ENCODE measurements around the gene UVRAG.
"Not testable (repeated sequence)": the region's sequence is repeated elsewhere in the genome, so short reads cannot be mapped to it uniquely, and the experiment has no call there.

Gene UVRAG

DNA sequence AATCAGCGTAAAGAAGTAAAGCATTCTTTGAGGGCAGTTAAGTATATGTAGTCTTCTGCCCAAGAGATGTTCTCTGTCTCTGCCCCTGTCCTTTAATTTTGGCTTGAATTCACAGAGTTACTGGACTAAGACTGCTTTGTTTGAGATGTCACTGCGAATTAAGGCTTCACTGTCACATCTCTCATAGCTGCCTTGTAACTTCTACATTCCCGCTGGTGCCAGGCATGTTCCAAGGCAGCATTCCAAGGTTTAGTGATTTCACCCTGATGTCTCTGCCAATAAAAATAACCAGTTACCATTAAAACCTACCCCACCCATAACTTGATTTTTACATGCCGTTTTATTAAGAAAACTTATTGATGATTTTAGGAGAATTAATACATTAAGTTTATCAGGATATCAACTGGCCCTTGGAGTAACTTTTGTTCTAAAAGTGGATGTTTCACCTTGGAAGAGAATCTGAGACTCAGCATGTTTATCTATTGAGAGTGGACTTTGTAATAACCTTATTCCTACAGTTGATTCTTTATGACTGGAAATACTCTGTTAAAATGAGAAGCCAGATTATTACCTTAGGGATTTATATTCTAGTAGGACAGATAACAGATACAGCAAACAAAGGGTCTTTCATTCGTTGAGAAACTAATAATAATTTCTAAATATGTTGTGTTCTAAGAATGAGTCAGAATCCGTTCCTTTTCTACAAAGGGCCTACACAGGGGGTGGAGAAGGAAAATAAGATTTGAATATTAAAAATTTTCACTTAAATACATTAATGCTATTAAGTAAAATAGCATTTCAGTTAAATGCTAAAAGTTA lies 110.2 kb downstream of the UVRAG start:
- no peak for DNase-seq (ENCODE audit: low spot score)

DNA sequence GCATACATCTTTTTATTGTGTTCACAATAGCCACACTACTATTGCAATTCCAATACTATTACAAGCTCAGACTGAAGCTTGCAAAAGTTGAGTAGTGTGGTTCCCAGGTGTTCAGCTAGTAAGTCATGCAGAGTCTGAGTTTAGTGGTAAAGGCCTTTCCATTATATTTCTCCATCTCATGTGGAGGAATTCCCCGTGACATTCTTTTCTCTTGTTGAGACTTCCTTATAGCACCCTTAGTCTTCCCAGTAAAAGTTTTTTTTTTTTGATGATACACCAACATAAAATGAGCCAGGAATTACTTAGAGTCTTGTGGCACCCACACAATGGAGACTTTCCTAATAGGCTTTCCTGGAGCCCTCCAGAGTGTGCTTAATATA lies 110.8 kb downstream of the UVRAG start:
- no peak for DNase-seq (ENCODE audit: low spot score)

DNA sequence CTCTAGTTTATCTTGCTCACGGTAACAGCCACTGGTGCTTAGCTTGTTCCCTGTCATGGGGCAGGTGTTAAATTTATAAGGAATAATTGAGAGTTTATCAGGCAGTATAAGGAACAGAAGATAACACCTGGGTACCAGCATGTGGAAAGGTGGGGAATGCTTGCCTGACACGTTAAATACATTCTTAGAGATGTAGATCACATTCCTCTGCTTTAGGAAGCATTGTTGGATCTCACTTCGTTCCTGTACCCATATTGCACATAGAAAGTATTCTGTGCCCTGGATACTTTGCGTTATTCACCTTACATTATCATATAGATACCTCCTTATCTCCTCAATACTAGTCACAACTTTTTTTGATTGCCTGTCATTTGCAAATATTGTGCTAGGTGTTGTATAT lies 114.7 kb downstream of the UVRAG start:
- no peak for DNase-seq (ENCODE audit: low spot score)

DNA sequence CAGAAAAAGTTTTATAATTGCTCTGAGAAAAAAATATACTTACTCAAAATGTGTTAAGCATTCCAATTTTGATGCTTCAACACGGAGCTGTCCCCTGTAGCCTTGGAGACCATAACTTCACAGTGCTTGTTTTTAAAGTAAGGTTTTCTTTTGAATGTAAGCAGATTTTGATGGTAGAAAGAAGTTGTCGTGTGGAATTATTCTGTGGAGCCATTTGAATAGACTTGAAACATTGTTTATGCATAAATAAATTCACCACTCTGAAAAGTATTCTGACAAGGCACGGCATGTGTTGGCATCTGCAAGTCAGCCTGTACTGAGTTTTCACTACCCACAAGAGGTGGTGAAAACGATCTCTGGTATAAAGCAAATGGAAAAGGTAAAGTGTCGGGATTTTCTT lies 115.5 kb downstream of the UVRAG start:
- DNase-seq (ENCODE audit: low spot score) = no peak

DNA sequence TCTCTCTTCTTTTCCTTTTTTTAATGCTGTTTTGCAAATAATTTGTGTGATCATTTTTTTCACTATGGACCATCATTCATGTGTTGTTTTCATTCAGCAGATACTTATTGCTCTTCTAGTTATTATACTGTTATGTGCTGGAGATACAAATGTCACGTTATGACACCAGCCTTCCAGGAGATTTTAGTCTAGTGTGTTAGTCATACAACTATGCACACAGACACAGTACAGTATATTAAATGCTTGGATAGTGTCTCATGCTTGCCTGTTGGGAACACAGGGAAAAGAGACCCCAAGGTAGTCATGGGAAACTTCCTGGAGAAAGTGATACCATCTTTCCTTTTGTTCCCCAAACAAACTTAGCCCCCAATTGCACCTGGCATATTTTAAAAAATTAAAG lies 116.1 kb downstream of the UVRAG start:
- DNase-seq (ENCODE audit: low spot score) = no peak

DNA sequence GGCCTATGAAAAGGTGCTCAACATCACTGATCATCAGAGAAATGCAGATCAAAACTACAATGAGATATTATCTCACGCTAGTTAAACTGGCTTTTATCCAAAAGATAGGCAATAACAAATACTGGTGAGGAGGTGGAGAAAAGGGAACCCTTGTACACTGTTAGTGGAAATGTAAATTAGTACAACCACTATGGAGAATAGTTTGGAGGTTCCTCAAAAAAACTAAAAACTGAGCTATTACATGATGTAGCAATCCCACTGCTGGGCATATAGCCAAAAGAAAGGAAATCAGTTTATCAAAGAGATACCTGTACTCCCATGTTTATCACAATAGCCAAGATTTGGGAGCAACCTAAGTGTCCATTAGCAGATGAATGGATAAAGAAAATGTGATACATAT lies 118.7 kb downstream of the UVRAG start:
- not testable (repeated sequence) for DNase-seq (ENCODE audit: low spot score)

DNA sequence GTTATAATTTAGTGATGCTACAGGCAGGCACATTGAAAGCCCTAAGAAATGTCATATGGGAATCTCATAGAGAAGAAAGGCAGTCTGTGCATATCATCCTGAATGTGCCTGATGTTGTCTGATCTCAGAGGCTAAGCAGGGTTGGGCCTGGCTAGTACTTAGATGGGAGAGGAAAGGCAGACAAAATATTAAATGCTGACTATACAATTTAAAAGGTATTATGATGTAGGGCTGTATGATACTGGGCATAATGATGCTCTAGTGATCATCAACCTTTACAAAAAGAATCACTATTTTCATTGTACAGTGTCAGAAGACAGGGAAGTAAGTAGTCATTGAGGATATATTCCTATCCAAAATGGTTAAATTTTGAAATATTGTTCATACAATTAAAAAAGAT lies 119.8 kb downstream of the UVRAG start:
- no peak for DNase-seq (ENCODE audit: low spot score)

DNA sequence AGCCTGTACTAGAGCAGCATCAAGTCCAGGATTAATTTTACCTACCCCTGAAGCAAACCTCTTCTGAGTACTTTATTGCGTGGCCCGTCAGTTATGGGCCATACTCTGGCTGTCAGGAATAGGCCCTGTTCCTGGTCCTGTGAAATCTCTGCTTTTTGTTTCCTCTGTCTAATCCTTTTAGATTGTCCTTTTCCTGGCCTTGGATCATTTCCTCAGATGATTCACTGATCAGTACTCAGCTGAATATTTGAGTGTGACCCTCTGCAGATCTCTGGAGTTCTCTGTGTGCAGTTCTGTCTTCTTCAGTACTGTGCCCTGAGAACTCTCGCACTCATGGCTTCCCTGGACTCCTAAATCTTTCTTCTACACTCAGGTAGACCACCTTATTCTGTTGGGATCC lies 123.5 kb downstream of the UVRAG start:
- DNase-seq (ENCODE audit: low spot score) = no peak

DNA sequence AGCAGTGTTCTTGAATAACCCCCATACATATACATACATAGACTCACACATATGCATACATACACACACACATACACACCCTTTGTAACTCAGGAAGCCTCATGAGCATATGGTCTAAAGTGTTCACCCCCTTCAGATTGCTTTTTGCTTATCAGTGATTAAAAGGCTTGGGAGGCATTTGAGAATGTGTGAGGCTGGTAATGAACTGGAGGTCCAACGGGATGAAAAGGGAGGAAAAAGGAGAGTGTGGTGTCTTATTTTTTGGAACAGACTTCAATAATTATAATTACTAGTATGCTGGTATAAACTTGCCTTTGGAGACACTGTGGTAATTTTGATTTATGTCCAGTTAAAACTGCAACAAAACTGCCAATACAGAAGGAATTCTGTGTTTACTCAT lies 124.5 kb downstream of the UVRAG start:
- DNase-seq (ENCODE audit: low spot score) = no peak

DNA sequence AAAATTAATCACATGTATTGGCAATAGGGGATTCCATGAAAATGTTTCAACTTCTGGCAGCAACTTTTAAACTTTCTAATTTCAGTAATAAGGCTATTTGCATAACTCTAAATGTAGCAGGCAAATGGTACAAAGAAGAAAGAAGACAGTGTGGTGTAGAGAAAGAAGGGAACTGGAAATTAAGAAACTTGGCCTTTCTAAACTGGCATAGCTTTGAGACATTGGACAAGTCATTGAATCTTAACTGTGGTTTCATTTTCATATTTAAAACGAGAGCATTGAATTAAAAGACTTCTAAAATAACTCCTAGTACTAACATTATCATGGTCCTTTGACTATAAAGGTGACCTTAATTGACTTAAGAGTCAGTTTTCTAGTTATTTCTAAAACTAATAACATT lies 125.0 kb downstream of the UVRAG start:
- DNase-seq (ENCODE audit: low spot score) = no peak

DNA sequence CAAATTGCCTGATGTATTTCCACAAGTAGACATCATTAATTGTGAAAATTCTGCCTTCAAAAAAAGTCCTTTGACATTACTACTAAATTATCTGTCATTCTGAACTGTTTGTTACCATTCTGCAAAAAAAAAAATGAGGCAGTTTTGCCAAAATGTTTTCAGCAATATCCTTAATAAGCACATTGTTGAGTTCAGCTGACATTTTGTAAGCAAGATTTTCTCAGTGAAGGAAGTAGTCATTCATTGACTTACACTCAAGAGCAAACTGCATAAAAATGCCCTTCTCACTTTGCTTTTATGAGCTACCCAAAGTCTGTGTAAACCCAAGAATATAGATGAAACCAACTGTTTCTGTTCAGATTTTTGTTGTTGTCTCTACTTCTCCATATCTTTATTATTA lies 125.9 kb downstream of the UVRAG start:
- no peak for DNase-seq (ENCODE audit: low spot score)

DNA sequence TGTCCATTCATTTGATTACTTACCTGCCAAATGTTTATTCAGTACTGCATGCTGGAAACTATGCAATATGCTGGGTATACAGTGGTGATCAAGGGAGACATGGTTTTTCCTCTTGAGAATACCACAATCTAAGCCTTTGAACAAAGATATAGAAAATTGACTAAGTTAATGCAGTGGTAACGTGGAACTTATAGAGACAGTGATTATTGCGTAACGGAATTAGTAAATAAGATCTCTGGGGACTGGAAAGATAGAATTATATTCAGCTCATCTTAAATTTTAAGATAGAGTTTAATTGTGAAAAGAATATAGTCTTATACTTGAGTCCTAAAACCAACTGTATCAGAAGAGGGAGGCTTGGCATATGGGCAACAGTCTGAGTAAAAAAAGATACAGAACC lies 129.5 kb downstream of the UVRAG start:
- no peak for DNase-seq (ENCODE audit: low spot score)

DNA sequence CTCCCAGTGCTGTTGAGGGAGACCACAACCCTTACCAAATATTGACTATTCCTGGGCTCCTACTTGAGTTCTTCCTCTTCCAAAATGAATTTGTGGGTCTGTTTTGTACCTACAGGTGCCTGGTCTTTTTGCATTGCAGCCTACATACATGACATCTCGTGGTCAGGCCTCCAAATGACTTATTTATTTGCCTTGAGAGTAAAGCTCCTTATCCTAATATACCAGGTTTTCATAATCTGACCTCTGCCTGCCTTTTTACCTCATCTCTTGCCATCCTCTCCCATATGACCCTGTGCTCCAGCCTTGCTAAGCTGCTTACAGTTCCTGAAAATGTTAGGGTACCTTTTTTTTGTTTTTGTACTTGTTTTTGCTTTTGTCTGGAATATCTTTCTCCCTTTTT lies 130.4 kb downstream of the UVRAG start:
- no peak for DNase-seq (ENCODE audit: low spot score)

DNA sequence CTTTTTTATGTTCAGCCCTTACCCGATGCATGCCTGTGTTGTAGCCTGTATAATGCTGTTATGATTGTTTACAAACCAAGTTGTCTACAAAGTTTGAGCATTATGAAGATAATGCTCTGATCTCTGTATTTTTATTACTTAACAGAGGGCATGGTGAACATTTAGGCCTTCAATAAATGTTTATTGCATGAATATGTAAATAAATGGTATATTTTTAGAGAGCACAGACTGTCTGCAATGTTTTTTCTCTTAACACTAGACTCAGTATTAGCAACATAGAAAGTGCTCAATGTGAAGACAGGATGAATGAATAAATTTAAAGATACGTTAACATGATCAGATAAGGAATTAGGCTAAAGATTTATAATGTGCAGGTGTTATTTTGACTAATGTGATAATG lies 130.9 kb downstream of the UVRAG start:
- DNase-seq (ENCODE audit: low spot score) = no peak

DNA sequence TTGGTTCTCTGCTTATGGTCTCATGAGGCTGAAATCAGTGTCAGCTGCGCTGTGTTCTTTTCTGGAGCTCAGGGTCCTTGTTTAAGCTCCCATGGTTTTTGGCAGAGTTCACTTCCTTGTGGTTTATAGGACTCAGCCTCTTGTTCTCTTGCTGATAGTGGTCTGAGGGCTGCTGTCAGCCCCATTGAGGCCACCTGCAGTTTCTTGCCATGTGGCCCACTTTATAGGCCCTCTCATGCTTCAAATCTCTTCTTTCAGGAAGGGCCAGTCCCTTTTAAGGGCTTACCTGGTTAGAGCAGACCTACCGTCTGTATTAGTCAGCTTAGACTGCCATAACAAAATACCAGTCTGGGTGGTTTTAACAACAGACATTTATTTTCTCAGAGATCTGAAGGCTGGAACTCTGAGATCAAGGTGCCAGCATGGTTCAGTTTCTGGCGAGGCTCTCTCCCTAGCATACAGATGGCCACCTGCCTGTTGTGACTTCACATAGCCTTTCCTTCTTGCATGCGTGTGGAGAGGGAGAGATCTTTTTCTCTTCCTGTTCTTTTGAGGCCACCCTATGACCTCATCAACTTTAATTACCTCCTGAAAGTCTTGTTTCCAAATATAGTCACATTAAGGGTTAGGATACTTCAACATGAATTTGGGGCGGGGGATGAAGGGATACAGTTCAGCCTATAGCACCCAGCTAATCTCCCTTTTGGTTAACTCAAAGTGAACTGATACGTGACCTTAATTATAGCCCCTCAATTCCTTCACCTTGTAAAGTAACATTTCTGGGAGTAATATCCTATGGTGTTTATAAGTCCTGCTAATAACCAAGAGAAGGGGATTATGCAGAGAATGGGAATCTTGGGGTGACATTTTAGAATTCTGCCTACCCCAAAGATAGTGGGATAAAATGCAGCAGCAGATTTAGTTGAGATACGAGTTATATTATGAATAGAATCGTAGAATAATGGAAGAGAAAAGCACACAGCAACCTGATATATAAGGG lies 131.8 kb downstream of the UVRAG start:
- DNase-seq (ENCODE audit: low spot score) = no peak

DNA sequence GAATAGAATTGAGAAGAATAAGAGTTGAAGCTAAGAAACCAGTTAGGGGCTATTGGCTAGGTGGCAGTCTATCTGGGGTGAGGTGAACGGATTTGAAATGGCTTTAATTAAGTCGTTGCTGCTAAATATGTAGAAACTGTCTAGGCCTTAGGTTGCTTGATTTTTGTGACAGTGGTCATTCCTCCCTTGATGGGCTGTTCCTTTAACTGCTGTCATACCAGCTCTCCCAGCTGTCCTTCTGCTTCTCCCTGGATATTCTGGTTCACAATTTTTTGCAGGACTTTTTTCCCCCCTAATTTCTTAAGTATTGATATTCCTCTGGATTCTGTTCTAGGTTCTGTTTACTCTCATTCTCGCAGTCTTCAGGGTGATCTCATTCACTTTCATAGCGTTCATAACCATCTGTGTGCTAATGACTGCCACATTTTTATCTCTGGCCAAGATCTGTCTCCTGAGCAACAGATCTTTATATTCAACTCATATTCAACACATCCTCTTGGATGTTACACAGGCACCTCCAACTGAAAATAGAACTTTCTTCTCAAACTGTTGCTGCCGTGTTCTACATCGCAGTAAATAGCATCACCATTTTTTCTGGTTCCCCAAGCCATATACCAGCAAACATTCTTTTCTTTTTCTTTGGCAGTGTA lies 134.1 kb downstream of the UVRAG start:
- DNase-seq (ENCODE audit: low spot score) = no peak

DNA sequence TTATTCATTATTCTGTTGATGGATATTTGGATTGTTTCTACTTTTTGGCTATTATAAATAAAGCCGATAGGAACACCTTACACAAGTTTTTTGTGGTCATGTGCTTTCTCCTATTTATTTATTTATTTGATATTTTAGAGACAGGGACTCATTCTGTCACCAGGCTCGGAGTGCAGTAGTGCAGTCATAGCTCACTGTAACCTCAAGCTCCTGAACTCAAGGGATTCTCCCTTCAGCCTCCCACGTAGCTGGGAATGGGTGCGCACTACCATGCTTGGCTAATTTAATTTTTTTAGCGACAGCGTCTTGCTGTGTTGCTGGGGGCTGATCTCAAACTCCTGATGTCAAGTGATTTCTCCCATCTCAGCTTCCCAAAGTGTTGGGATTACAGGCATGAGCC lies 135.1 kb downstream of the UVRAG start:
- DNase-seq (ENCODE audit: low spot score) = no peak

DNA sequence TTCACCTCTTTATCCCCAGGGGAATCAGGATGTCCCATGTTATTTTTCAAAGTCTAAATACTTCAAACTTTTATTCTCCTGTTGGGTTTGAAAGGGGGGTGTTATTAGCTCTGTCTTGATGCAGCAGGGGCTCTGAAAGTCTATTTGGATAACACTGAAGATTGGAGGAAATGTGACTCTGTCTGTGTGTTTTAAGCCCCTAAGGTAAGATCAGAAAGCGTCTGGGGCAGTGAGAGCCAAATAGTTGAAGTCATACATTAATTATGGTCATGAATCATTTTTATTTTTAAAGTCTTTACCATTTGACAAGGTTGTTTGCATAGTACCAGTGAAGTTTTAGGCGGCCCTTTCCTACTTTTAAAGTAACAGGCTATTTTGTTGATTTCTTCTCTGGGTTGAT lies 139.0 kb downstream of the UVRAG start:
- DNase-seq (ENCODE audit: low spot score) = no peak

DNA sequence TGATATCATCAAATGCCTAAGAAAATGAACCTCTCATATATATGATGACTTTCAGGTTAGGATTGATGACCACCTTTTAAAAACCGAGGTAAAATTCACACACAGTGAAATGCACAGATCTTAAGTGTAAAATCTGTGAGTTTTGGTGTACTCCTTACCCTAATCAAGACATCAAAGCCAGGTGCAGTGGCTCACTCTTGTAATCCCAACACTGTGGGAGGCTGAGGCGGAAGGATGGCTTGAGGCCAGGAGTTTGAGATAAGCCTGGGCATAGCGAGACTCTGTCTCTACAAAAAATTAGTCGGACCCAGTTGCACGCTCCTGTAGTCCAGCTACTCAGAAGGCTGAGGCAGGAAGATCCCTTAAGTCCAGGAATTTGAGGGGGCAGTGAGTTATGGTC lies 140.4 kb downstream of the UVRAG start:
- no peak for DNase-seq (ENCODE audit: low spot score)

DNA sequence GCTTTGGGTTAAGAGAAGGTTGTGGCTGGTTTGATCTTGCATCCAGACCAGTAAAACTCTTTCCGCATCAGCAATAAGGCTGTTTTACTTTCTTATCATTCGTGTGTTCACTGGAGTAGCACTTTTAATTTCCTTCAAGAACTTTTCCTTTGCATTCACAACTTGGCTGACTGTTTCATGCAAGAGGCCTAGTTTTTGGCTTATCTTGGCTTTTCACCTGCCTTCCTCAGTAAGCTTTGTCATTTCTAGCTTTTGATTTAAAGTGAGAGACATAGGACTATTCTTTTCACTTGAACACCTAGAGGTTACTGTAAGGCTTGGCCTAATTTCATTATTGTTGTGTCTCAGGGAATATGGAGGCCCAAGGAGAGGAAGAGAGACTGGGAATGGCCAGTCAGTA lies 144.5 kb downstream of the UVRAG start:
- no peak for DNase-seq (ENCODE audit: low spot score)

DNA sequence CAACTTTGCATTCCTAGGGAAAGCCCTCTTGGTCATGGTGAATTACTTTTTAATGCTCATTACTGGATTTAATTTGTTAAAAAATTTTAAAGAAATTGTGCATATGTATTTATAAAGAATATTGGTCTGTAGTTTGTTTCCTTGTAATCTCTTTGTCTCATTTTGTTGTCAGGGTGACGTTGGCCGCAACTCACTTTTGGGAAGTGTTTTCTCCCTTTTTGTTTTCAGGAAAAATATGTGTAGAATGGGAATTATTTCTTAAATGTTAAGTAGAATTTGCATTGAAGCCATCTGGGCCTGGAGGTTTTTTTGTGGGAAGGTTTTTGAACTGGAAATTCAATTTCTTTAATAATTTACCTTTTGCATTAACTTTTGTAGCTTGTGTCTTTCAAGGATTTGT lies 149.1 kb downstream of the UVRAG start:
- no peak for DNase-seq (ENCODE audit: low spot score)

DNA sequence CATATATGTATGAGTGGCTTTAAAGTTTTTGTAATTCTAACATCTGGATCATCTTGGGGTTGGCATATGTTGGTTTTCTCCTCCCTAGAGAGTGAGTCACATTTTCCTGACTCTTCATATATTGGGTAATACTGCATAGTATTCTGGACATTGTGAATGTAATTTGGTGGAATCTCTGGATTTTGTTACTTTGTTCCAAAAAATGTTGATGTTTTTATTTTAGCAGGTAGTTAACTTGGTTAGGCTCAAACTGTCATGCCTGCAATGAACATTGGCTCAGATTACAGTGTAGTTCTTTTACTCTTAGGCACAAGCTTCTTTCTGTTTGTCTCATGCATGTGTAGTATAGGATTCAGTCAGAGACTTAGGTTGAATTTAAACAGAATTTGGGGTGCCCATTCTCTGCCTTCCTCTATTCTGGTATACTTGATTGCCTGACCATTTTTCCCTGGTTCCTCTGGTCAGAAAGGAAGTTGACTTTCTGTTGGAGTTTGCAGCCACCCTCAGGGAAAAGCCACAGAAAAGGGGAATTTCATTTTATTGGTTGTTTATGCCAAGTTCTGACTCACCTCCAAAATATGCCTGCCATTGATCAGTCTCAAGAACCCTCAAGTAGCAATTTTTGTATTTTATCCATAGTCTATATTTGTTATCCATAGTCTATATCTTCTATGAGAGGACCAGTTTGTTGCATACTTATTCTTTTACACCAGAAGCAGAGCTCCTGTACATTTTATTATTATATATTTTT lies 151.7 kb downstream of the UVRAG start:
- DNase-seq (ENCODE audit: low spot score) = no peak
